Ecto neural progenitor cell (in vitro differentiated cells): ENCODE data around the gene PPTC7.
"Not testable (repeated sequence)": the region's sequence is repeated elsewhere in the genome, so short reads cannot be mapped to it uniquely, and the experiment has no call there.

Experiments used
- DNase-seq: peaks from one replicate; pipeline ENCODE4 v3.0.0-alpha.2; 2018; ENCODE audit warnings: low spot score

The PPTC7 gene

DNA sequence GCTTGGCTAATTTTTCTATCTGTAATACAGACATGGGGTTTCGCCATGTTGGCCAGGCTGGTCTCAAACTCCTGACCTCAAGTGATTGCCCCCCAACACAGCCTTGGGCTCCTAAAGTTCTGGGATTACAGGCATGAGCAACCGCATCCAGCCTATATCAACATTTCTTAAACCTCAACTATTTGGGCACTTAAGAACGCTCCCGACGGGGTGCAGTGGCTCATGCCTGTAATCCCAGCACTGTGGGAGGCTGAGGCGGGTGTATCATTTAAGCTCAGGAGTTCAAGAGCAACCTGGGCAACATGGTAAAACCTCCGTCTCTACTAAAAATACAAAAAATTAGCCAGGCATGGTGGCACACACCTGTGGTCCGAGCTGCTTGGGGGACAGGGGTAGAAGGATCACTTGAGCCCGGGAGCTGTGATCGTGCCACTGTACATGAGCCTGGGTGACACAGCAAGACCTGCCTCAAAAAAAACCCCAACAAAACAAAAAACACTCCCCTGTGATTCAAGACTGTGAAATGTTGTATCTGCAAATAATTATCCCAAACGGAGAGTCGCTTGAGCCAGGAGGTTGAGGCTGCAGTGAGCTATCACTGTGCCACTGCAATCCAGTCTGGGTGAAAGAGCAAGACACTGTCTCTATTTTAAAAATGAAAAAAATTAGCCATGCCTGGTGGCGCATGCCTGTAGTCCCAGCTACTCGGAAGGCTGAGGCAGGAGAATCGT is 21.5 kb downstream of the PPTC7 start:
- DNase-seq = no peak

DNA sequence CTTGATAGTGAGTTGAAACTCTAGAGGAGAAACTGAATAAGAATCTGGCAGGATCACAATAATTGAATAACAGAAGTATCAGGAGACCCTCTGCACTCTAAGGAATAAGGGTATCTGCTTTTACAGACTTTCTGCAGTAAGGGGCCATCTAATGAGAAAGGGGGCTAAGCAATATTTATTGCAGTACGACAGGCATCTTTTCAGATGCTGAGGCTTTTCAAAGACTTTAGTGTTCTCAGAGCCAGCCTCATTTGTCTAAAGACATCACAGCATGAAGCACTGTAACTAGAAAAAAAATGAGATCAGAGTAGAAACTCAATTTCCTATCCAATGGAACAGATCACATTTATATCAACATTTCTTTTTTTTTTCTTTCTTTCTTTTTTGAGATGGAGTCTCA is 22.2 kb downstream of the PPTC7 start:
- no peak for DNase-seq

DNA sequence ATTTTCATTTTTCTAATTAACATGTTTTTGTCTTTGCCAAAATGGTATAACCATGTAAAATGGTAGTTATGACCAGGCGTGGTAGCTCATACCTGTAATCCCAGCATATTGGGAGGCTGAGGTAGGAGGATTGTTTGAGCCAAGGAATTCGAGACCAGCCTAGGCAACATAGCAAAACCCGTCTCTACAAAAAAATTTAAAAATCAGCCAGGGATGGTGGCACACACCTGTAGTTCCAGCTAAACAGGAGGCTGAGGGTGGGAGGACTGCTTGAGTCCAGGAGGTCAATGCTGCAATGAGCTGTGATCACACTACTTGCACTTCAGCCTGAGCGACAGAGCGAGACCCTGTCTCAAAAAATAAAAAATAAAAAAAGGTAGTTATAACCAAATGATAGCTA is 23.1 kb downstream of the PPTC7 start:
- no peak for DNase-seq

DNA sequence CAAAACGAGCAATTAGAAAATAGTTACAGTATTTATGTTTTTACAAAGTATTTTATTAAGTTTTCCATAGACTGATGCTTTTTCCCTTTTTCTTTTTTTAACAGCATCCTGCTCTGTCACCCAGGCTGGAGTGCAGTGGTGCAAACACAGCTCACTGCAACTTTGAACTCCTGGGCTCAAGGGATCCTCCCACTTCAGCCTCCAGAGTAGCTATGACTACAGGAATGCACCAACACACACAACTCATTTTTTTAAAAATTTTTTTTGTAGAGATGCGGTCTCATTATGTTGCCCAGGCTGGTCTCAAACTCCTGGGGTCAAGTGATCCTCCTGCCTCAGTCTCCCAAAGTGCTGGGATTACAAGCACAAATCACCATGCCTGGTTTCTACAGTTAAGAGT is 24.2 kb downstream of the PPTC7 start:
- DNase-seq = not testable (repeated sequence)

DNA sequence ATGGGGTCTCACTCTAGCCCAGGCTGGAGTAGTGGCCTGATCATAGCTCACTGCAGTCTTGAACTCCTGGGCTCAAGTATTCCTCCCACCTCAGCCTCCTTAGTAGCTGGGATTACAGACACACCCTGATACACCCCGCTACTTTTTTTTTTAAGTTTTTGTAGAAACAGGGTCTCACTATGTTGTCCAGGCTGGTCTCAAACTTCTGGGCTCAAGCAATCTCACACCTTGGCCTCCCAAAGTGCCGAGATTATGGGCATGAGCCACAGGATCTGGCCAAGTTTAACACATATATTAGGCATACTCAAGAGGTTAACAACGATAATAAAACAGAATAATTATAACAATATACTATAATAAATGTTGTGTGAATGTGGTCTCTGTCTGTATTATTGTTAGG is 25.8 kb downstream of the PPTC7 start:
- DNase-seq = no peak

GRCh38 chr12:110556705-110557104 is 26.4 kb downstream of the PPTC7 start:
- no peak for DNase-seq

- DNase-seq = no peak
These were observed 27.3 kb downstream of the PPTC7 start for GRCh38 chr12:110555577-110556406.

GRCh38 chr12:110554184-110554583 is 28.9 kb downstream of the PPTC7 start:
- DNase-seq = no peak

GRCh38 chr12:110550981-110551380 is 32.1 kb downstream of the PPTC7 start:
- no peak for DNase-seq

- DNase-seq = no peak
These were observed 33.4 kb downstream of the PPTC7 start for GRCh38 chr12:110549716-110550115.

GRCh38 chr12:110548678-110549077 is 34.4 kb downstream of the PPTC7 start:
- no peak for DNase-seq

DNA sequence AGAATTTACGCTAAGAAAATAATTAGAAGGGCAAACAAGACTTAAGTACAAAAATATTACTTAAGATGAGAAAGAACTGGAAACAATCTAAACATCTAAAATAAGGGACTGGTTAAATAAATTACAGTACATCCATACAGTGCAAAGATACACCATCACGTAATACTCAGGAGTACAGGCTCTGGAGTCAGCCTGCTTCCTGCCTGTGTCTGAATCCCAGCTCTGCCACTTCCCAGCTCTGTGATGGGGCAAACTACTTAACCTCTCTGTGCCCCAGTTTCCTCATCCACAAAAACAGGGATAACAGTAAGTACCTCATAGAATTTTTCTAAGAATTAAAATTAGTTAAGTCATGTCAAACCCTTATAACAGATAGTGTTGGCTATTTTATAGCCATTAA is 36.0 kb downstream of the PPTC7 start:
- DNase-seq = no peak

DNA sequence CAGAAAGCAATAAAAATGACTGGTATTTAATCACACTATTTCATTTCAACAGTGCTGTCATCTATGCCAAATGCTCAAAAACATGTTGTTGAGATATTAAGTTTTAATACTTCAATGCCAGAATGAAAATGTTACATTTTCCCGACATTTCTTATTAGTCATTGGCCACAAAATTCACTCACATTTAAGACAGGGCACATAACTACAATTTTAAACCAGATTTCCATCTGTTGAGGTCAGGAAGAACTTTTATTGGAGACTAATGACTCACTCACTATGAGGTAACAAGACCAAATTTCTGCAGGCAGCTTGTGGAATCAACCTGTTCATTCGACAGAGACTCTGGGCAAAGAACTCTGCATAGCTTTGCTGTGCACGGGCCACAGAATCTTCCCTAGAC is 36.8 kb downstream of the PPTC7 start:
- no peak for DNase-seq

- DNase-seq = no peak
These were observed 37.3 kb downstream of the PPTC7 start for GRCh38 chr12:110545812-110546211.

GRCh38 chr12:110545259-110545658 is 37.9 kb downstream of the PPTC7 start:
- not testable (repeated sequence) for DNase-seq

DNA sequence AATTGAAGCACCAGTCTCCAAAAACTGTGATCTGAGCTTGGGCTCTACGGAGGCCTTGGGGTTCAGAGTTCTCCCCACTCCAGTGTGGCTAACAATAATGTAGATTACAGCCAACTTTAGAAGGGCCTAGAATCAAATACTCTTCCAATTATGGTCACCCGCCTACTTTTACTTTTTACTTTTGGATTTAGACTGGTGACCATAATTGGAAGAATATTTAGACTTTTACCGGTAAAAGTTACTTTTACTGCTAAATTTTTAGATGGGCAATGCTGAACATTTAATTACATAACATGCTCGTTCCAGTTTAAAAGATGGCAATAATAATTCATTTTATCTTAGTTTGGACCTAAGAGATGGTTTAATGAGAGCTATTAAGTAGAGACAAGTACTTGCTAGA is 39.2 kb downstream of the PPTC7 start:
- no peak for DNase-seq

DNA sequence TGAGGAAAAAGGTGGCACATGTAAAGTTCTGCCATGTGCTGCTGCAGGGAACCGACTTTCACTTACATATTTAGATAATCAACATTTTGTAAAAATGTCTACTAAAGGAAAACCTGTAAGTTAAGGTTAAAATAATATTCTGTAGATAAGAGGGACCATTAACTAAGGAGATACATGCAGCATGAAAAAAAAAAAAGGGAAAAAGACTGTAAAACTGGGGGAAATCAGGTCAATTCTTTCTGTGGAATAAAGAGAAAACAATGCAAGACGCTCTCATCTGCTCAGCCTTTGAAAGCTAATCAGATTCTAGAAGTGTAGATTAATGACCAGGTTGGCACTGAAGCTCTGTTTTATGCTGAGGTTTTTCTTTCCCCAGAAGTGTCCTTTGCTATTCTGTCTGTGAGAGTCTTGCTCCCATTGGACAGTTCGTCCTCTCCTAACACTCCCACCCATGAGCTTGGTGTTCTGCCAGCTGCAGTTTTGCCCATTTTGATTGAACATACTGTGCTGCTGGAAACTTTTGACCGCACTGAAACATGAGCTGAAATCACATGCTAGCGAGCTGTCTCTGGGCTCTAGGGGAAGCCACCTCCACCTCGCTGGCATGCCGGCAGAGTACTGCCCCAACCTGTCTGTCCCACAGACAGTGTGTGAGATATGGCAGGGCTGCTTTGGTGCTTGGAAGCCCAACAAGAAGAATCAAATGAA is 39.7 kb downstream of the PPTC7 start:
- no peak for DNase-seq

DNA sequence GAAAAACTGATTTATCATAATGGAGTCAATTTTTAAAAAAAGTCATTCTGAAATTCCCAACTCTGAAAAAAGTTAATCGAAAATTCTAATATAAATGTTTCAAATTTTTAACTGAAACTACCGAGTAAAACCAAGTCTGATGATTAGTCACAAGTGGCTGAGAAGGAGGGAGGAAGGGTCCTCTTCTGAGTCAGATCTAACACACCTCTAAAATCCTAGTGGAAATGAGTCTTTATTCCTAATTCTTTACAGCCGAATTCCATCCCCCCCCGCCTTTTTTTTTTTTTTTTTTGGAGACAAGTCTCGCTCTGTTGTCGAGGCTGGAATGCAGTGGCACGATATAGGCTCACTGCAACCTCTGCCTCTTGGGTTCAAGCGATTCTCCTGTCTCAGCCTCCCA is 43.1 kb downstream of the PPTC7 start:
- no peak for DNase-seq

- DNase-seq = no peak
These were observed 44.1 kb downstream of the PPTC7 start for GRCh38 chr12:110538869-110539622.

DNA sequence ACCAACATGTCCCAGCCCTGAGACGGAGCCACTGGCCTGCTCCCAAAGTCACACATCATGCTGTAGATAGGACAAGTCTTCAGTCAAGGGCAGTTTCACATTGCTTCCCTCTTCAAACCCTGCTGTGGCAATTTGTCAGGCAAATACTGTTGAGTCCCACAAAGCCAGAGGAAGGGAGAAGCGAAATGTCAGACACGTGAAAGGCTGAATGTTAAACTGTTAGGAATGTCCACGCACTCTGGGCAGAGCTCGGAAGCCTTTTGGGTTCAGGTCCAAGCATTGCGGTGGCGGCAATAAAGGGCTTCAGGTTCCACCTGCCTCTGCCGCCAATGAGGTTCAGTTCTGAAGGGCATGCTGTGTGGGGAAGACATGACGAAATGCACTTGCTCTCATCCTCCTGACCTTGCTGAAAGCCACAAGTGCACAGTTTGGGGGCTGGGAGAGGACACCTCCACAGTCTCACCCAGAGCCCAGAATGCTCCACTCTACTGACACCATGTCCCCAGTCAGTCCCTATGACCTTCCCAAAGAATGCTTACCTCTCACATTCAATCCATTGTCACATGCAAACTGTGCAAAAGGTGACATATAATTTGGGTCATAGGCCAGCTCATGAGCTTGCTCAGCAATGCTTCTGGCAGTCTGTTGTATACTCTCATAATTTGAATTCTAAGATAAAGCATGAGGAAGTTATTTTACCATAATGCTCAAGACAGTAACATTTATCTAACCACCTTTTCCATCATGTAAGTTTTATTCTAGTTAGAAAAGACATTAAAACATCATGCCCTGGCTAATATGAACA is 45.3 kb downstream of the PPTC7 start:
- no peak for DNase-seq
